CD8-positive, alpha-beta memory T cell (primary cell): Measurements from ENCODE around the gene MORN5. TPM values are rescaled to one million over a fixed set of nuclear protein-coding genes. Genes with fewer than 3 reads are reported as not detected.
A peak's percentile ranks its signal among the peaks of the same experiment; 100 is the strongest.

Experiments
- CTCF ChIA-PET: fragments of 350-600 bp; sonication (Branson Sonifier 250); formaldehyde crosslinking; loops from one replicate; lab custom pipeline; 2021; ENCODE audit warnings: antibody characterized with exemption; lab: Charles Lee
- POLR2A ChIA-PET: fragments of 350-600 bp; sonication (Branson Sonifier 250); formaldehyde crosslinking; loops from one replicate; lab custom pipeline; 2021; ENCODE audit warnings: antibody characterized with exemption; lab: Charles Lee
- DNase-seq, 5 donors: peaks; one replicate each; pipeline versions ENCODE4 v3.0.0 to v3.0.0-alpha.2; 2020 to 2022; ENCODE audit warnings: mixed read lengths in 1 of 5
- H3K27ac ChIP-seq: one replicate; pipeline ENCODE4 v1.7.0; 2013; ENCODE audit warnings: low read depth, mild to moderate bottlenecking, low read length, moderate library complexity
- H3K27me3 ChIP-seq: 2 replicates; pipeline ENCODE4 v1.7.0; 2013; ENCODE audit warnings: low read length, mild to moderate bottlenecking; ENCODE audit not compliant: insufficient read depth, poor library complexity, severe bottlenecking
- H3K36me3 ChIP-seq: 2 replicates; pipeline ENCODE4 v1.7.0; 2013; ENCODE audit warnings: mild to moderate bottlenecking, low read length, moderate library complexity; ENCODE audit not compliant: insufficient read depth
- H3K4me1 ChIP-seq: 2 replicates; pipeline ENCODE4 v1.7.0; 2013; ENCODE audit warnings: mild to moderate bottlenecking, low read length, moderate library complexity; ENCODE audit not compliant: insufficient read depth
- H3K4me3 ChIP-seq: 2 replicates; pipeline ENCODE4 v1.7.0; 2013; ENCODE audit warnings: mild to moderate bottlenecking, low read length
- H3K9me3 ChIP-seq: 2 replicates; pipeline ENCODE4 v1.7.0; 2013; ENCODE audit warnings: mild to moderate bottlenecking, low read length
- H3K27ac Mint-ChIP-seq, 8 donors: one replicate each; pipeline ENCODE4 v1.8.0; 2020 to 2021; ENCODE audit warnings: mixed read lengths in 8 of 8, mild to moderate bottlenecking in 6 of 8, inconsistent platforms in 3 of 8, moderate library complexity in 3 of 8
- H3K27me3 Mint-ChIP-seq, 2 donors: one replicate each; pipeline ENCODE4 v1.8.0; 2020 to 2021; ENCODE audit warnings: mixed read lengths in 2 of 2, mild to moderate bottlenecking in 1 of 2, moderate library complexity in 1 of 2
- H3K36me3 Mint-ChIP-seq, 3 donors: one replicate each; pipeline ENCODE4 v1.8.0; 2020 to 2021; ENCODE audit warnings: mixed read lengths in 3 of 3, inconsistent platforms in 1 of 3, mild to moderate bottlenecking in 1 of 3
- H3K4me1 Mint-ChIP-seq, 3 donors: one replicate each; pipeline ENCODE4 v1.8.0; 2020 to 2021; ENCODE audit warnings: mixed read lengths in 3 of 3, inconsistent platforms in 1 of 3, mild to moderate bottlenecking in 1 of 3
- H3K4me3 Mint-ChIP-seq, 7 donors: one replicate each; pipeline ENCODE4 v1.8.0; 2020 to 2021; ENCODE audit warnings: mixed read lengths in 7 of 7, mild to moderate bottlenecking in 6 of 7, moderate library complexity in 4 of 7, inconsistent platforms in 2 of 7
- H3K9me3 Mint-ChIP-seq, 5 donors: one replicate each; pipeline ENCODE4 v1.8.0; 2020 to 2022; ENCODE audit warnings: mixed read lengths in 5 of 5, mild to moderate bottlenecking in 3 of 5, moderate library complexity in 2 of 5, inconsistent platforms in 1 of 5
- polyA plus RNA-seq: library from polyadenylated mRNA; unstranded; fragments of 300-500 nt; fragmentation: Illumina TruSeq; gene quantifications from one replicate; pipeline ENCODE4 v1.2.3, GENCODE V29; 2021
- total RNA-seq, 2 experiments: library from RNA; stranded (reverse); gene quantifications; one replicate each; pipeline ENCODE4 v1.2.3, GENCODE V29; 2021

Gene MORN5
- total RNA-seq (not detected), polyA plus RNA-seq (not detected)

GRCh38 chr9:122159026-122159924 is at the start of gene MORN5, which contains the start of gene NDUFA8:
Gene MORN5 (plus strand): TSS chr9:122159908. CDS start chr9:122159973, 65 bp downstream.
Gene NDUFA8 (minus strand): TSS chr9:122159779. CDS start chr9:122159677, 102 bp downstream.
- no peaks in the 10 kb centered on the region for H3K9me3 ChIP-seq
- DNase-seq = peak; percentile 93 to 98 (median 95)
- no peaks in the 10 kb centered on the region for H3K27me3 ChIP-seq
- H3K36me3 ChIP-seq = no peaks in the 10 kb centered on the region
- peak within 1 kb of the TSS; percentile 92 for H3K4me3 ChIP-seq
- peak within 1 kb of the TSS; percentile 91 for H3K27ac ChIP-seq
- ChIA-PET CTCF (interaction anchor here (1.1 to 2.2 kb wide), 5 partner anchors 14 to 191 kb away, joined by 3 to 9 read pairs (median 4); partner anchors contain the start of genes MRRF and RBM18), POLR2A (interaction anchor here (0.9 to 1.3 kb wide), 2 partner anchors 13 to 106 kb away, joined by 3 to 5 read pairs; partner anchors contain the start of genes MRRF and RBM18)
- Mint-ChIP-seq H3K27ac (peak within 1 kb of the TSS; percentile 89 to 99 (median 97)), H3K4me1 (peaks cover 39 to 53% (median 46%) of the 10 kb centered on the region in 3 donors), H3K9me3 (peaks cover 0 to 8% (median 6%) of the 10 kb centered on the region in 5 donors), H3K36me3 (peaks cover 0 to 9% (median 7%) of the 10 kb centered on the region in 3 donors), H3K27me3 (peaks cover 8 to 26% of the 10 kb centered on the region in 2 donors), H3K4me3 (peak within 1 kb of the TSS; percentile 93 to 100 (median 97))
- peaks cover 27% of the 10 kb centered on the region for H3K4me1 ChIP-seq

DNA sequence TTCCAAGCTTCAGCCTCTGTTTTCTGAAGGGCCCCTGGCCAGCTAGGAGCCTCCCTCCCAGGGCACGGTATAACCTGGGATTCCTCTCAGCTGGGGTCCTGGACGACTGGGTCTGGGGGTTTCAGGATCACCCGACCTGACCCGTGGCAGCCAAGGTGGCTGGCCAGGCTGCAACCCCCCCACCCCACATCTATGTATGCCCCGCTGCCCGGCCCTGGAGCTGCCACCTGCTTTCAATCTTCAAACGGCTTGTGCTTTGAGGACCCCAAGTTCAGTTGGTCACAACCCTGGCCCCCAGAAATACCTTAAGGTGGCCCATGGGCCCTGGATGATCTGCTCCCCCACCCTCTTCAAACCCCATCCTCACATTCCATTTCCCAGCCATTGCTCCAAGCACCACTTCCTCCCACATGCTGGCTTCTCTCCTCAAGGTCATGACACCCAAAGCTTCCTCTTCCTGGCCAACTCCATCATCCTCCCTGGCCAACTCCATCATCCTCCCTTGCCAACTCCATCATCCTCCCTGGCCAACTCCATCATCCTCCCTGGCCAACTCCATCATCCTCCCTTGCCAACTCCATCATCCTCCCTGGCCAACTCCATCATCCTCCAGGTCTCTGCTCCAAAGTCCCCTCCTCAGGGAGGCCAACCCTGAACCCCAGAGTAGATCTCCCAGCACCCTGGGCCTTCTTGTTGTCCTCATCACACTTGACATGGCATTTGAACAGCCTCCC is 49.4 kb upstream of the MORN5 start:
- Mint-ChIP-seq H3K4me3 (no peak overlapping the region), H3K27me3 (peaks cover 7 to 22% of the 10 kb centered on the region in 2 donors), H3K36me3 (no peaks in the 10 kb centered on the region), H3K4me1 (no peaks in the 10 kb centered on the region), H3K9me3 (no peaks in the 10 kb centered on the region), H3K27ac (no peak overlapping the region)
- no peak overlapping the region for H3K4me3 ChIP-seq
- H3K36me3 ChIP-seq = no peaks in the 10 kb centered on the region
- H3K4me1 ChIP-seq = no peaks in the 10 kb centered on the region
- DNase-seq = no peak
- no peaks in the 10 kb centered on the region for H3K27me3 ChIP-seq
- H3K9me3 ChIP-seq = no peaks in the 10 kb centered on the region
- ChIA-PET POLR2A (no interaction called here), CTCF (interaction anchor here (2.8 kb wide), 1 partner anchor 11 kb away, joined by 23 read pairs; no protein-coding TSS in a partner anchor)
- no peak overlapping the region for H3K27ac ChIP-seq

DNA sequence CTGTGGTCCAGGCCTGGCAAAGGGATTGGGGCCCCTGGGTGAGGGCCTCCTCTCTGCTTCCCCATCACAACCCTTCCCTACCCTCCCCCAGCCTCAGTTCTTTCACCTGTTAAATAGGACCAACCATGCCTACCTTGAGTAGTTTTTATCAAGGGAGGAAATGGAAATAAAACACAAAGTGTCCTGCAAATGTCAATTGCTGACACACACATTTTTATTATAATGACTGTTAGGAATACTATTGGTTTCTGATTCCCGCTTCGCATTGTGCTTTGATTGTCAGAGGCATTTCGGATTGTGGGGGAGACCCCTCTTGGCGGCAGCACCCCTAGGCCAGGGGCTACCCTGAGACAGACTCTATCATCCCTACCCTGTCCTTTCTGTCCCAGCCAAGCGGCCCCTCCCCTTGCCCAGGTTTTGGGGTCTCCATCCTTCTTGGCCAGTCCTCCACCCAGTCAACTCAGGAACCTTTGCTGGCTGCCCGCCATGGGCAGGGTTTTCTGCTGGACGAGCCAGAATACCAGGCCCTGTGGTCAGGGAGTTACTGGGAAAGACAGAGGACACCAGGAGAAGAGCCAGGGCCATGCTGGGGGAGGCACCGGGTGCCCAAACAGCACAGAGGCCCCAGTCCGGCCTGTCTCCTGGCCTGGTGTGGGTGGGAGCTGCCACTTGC is 48.2 kb upstream of the MORN5 start:
- H3K4me3 ChIP-seq = no peak overlapping the region
- no peaks in the 10 kb centered on the region for H3K36me3 Mint-ChIP-seq
- H3K9me3 ChIP-seq = no peaks in the 10 kb centered on the region
- H3K4me3 Mint-ChIP-seq = no peak overlapping the region
- no peaks in the 10 kb centered on the region for H3K36me3 ChIP-seq
- no peaks in the 10 kb centered on the region for H3K27me3 ChIP-seq
- POLR2A ChIA-PET = no interaction called here
- H3K9me3 Mint-ChIP-seq = peaks cover 0 to 1% (median 0%) of the 10 kb centered on the region in 5 donors
- no peak for DNase-seq
- no peaks in the 10 kb centered on the region for H3K4me1 Mint-ChIP-seq
- no peak overlapping the region for H3K27ac ChIP-seq
- CTCF ChIA-PET = interaction anchor here (2.1 kb wide), 1 partner anchor 12 kb away, joined by 7 read pairs; no protein-coding TSS in a partner anchor
- H3K27ac Mint-ChIP-seq = no peak overlapping the region
- H3K27me3 Mint-ChIP-seq = peaks cover 7 to 22% of the 10 kb centered on the region in 2 donors
- H3K4me1 ChIP-seq = no peaks in the 10 kb centered on the region

DNA sequence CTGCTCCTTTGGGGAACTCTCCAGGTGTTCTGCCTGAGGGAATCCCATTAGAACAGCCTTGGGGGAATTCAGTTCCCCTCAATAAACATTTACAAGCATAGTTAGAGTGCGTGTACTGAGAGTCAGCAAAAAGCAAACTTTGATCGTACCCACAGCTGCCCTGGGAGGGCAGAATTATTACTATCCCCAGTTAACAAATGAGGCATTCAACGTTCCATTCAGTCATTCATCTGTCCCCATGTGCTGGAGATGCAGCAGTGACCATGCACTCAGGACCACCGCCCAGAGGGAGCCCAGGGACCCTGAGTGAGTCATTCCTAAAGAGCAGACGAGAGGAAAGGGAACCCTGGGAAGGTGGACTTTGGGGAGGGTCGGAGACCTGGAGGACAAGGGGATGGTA is 47.5 kb upstream of the MORN5 start:
- ChIA-PET CTCF (interaction anchor here (2.1 kb wide), 1 partner anchor 13 kb away, joined by 7 read pairs; no protein-coding TSS in a partner anchor), POLR2A (no interaction called here)
- no peaks in the 10 kb centered on the region for H3K9me3 ChIP-seq
- peak overlapping the region in 1 of 8 donors; percentile 41 for H3K27ac Mint-ChIP-seq
- H3K9me3 Mint-ChIP-seq = peaks cover 0 to 1% (median 0%) of the 10 kb centered on the region in 5 donors
- no peak overlapping the region for H3K4me3 Mint-ChIP-seq
- peaks cover 7 to 22% of the 10 kb centered on the region in 2 donors for H3K27me3 Mint-ChIP-seq
- no peaks in the 10 kb centered on the region for H3K27me3 ChIP-seq
- no peak overlapping the region for H3K4me3 ChIP-seq
- no peaks in the 10 kb centered on the region for H3K4me1 ChIP-seq
- no peaks in the 10 kb centered on the region for H3K4me1 Mint-ChIP-seq
- H3K36me3 Mint-ChIP-seq = no peaks in the 10 kb centered on the region
- no peaks in the 10 kb centered on the region for H3K36me3 ChIP-seq
- no peak overlapping the region for H3K27ac ChIP-seq
- no peak for DNase-seq

DNA sequence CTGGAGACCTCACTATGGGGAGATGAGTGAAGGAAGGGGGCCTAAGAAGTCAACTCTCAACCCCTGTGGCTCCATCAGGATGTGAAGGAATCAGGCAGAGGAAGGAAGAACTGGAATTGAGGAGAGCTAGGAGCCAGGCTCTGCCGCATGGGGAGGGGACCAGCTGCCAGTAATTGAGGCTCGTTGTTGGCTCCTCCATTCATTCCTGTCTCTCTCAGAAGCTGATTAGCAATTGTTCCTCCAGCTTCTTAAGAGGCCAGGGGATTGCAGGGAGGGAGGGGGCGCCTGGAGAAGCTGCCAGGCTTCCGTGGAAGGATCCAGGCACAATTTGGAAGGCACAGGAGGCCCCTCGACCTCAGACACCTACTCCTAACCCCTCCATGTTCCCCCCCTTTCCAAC is 46.1 kb upstream of the MORN5 start:
- ChIA-PET POLR2A (no interaction called here), CTCF (interaction anchor here (1.0 to 2.1 kb wide), 2 partner anchors 8 to 14 kb away, joined by 3 to 7 read pairs; no protein-coding TSS in a partner anchor)
- H3K36me3 Mint-ChIP-seq = no peaks in the 10 kb centered on the region
- Histone ChIP-seq H3K4me1 (no peaks in the 10 kb centered on the region), H3K27me3 (no peaks in the 10 kb centered on the region), H3K9me3 (no peaks in the 10 kb centered on the region), H3K27ac (no peak overlapping the region), H3K36me3 (no peaks in the 10 kb centered on the region), H3K4me3 (no peak overlapping the region)
- peaks cover 6 to 22% of the 10 kb centered on the region in 2 donors for H3K27me3 Mint-ChIP-seq
- no peak overlapping the region for H3K4me3 Mint-ChIP-seq
- H3K4me1 Mint-ChIP-seq = no peaks in the 10 kb centered on the region
- H3K27ac Mint-ChIP-seq = no peak overlapping the region
- H3K9me3 Mint-ChIP-seq = peaks cover 0 to 1% (median 0%) of the 10 kb centered on the region in 5 donors
- DNase-seq = no peak

DNA sequence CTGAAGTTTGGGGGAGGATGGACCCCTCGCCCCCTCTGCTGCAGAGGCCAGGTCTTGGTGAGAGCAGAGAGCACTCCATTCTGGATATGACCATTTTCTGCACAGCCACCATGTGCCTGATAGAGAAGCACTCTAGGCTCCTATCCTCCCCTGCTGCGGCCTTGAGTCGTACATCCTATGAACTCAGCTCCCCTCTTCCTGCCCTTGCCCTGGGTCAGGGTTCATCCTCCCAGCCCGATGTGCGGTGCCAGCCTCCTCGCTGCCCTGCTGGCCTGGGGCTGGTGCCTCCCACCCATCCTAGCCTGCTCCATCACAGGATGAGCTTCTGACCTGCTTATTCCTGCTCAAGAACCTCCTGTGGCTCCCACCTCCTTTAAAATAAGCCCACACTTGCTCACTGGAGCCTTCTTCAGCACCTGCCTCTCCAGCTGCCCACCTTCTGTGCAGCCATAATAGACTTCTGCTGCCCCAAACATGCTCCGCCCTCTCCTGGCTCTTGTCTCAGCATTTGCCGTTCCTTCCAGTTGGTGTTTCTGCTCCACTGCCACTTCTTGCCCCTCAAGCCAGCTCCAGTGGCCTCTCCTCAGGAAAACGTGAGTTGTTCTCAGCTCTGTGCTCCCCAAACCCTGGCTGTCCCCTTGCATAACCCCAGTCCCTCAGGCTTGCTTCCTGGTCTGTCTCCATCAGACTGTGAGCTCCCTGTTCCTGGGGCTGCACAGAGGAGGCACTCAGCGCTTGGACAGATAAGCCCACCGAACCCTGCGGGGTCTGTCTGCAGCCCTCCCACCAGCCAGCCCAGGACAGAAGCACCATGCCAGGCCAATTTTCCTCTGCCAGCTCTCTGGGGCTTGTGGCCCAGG is 44.3 kb upstream of the MORN5 start:
- Mint-ChIP-seq H3K36me3 (no peaks in the 10 kb centered on the region), H3K27me3 (peaks cover 6 to 22% of the 10 kb centered on the region in 2 donors), H3K27ac (peak overlapping the region in 2 of 8 donors; percentile 56 to 93), H3K4me1 (no peaks in the 10 kb centered on the region), H3K9me3 (peaks cover 0 to 1% (median 0%) of the 10 kb centered on the region in 5 donors), H3K4me3 (no peak overlapping the region)
- H3K27me3 ChIP-seq = no peaks in the 10 kb centered on the region
- DNase-seq = no peak
- H3K4me3 ChIP-seq = no peak overlapping the region
- ChIA-PET CTCF (interaction anchor here (1.3 to 5.3 kb wide), 3 partner anchors 10 to 235 kb away, joined by 7 to 22 read pairs (median 12); no protein-coding TSS in a partner anchor), POLR2A (no interaction called here)
- no peaks in the 10 kb centered on the region for H3K9me3 ChIP-seq
- no peaks in the 10 kb centered on the region for H3K4me1 ChIP-seq
- H3K36me3 ChIP-seq = no peaks in the 10 kb centered on the region
- no peak overlapping the region for H3K27ac ChIP-seq
